Neural progenitor cell (in vitro differentiated cells): ENCODE measurements around the gene RAB5B.

Experiments
- CTCF ChIP-seq: fragments of 200-600 bp; sonication (generic); IDR thresholded peaks from 2 replicates; pipeline ENCODE4 v1.5.1; 2017; ENCODE audit warnings: antibody characterized with exemption, mild to moderate bottlenecking
- EZH2 ChIP-seq: fragments of 200-600 bp; sonication (generic); IDR thresholded peaks from 2 replicates; pipeline ENCODE4 v1.6.1; 2017; ENCODE audit warnings: antibody characterized with exemption, mild to moderate bottlenecking, moderate library complexity
- EZH2phosphoT487 ChIP-seq: fragments of 200-600 bp; sonication (generic); IDR thresholded peaks from 2 replicates; pipeline ENCODE4 v1.6.1; 2017; ENCODE audit warnings: antibody characterized with exemption

GRCh38 chr12:56014205-56014604 is 40.3 kb downstream of the RAB5B start:
- no peak for TF ChIP-seq CTCF
- TF ChIP-seq EZH2phosphoT487: no peak
- no peak for TF ChIP-seq EZH2
